Measurements from ENCODE around the gene PSG4. TPM values are rescaled to one million over a fixed set of nuclear protein-coding genes. Genes with fewer than 3 reads are reported as not detected.
"Not testable (repeated sequence)": the region's sequence is repeated elsewhere in the genome, so short reads cannot be mapped to it uniquely, and the experiment has no call there.

Gene PSG4
- total and polyA plus RNA-seq, 12 donors, result not detected

GRCh38 chr19:43162261-43162660 is 43.2 kb downstream of the PSG4 start:
- H3K27me3 ChIP-seq; H3K4me1 ChIP-seq; H3K36me3 ChIP-seq; H3K9me3 ChIP-seq; ATAC-seq; DNase-seq; H3K4me3 ChIP-seq; H3K27ac ChIP-seq; intact Hi-C loops (cut with DNase I): not testable (repeated sequence)
- 43 to 55% methylated on average over 2 of the region's 2 CpGs for WGBS, 2 donors

- Histone ChIP-seq H3K27me3 (no peaks in the 10 kb centered on the region), H3K36me3 (no peaks in the 10 kb centered on the region), H3K4me3 (no peak overlapping the region), H3K9me3 (peaks cover 0 to 8% (median 0%) of the 10 kb centered on the region in 11 donors), H3K4me1 (no peaks in the 10 kb centered on the region), H3K27ac (no peak overlapping the region)
- ATAC-seq (no peak), DNase-seq (no peak)
- no peak for TF ChIP-seq CTCF (IDR thresholded peaks at IDR 0.05)
- WGBS, 2 donors, result 51 to 58% methylated on average over 4 of the region's 4 CpGs
- intact Hi-C loops (cut with DNase I), result no loop called here
These were observed 53.2 kb downstream of the PSG4 start for GRCh38 chr19:43152214-43152613.

- H3K4me3 ChIP-seq; H3K4me1 ChIP-seq; DNase-seq; intact Hi-C loops (cut with DNase I); H3K9me3 ChIP-seq; H3K36me3 ChIP-seq; ATAC-seq; H3K27ac ChIP-seq; H3K27me3 ChIP-seq: not testable (repeated sequence)
- WGBS, 2 donors, result 66 to 73% methylated on average over 7 of the region's 7 CpGs
These were observed 55.6 kb downstream of the PSG4 start for GRCh38 chr19:43149788-43150187.

- DNase-seq (no peak), ATAC-seq (no peak)
- Histone ChIP-seq H3K4me1 (no peaks in the 10 kb centered on the region), H3K4me3 (no peak overlapping the region), H3K27ac (no peak overlapping the region), H3K9me3 (no peaks in the 10 kb centered on the region), H3K27me3 (no peaks in the 10 kb centered on the region), H3K36me3 (no peaks in the 10 kb centered on the region)
- TF ChIP-seq CTCF (IDR thresholded peaks at IDR 0.05), result no peak
- WGBS, 2 donors, result 64 to 67% methylated on average over 1 of the region's 1 CpG
- intact Hi-C loops (cut with DNase I), result no loop called here
These were observed 57.2 kb downstream of the PSG4 start for GRCh38 chr19:43148233-43148632.

Other genes with a start within 250 kb of the PSG4 start
- not detected for gene PSG11, start 179.2 kb downstream of the PSG4 start, total RNA-seq
- not detected for gene PSG11, start 179.2 kb downstream of the PSG4 start, polyA plus RNA-seq
- gene PSG2, start 122.9 kb downstream of the PSG4 start, total RNA-seq, result not detected
- not detected for gene PSG2, start 122.9 kb downstream of the PSG4 start, polyA plus RNA-seq
- gene PSG5, start 19.1 kb downstream of the PSG4 start, total RNA-seq, result not detected
- gene PSG5, start 19.1 kb downstream of the PSG4 start, polyA plus RNA-seq, result not detected
- gene PSG9, start 63.9 kb upstream of the PSG4 start, total RNA-seq, result not detected
- gene PSG9, start 63.9 kb upstream of the PSG4 start, polyA plus RNA-seq, result not detected
- gene CD177, start 148.0 kb upstream of the PSG4 start, total RNA-seq, result under 1 TPM in 4 of 10 donors, not detected in 6; 0.51 to 0.56 (median 0.55) TPM
- gene CD177, start 148.0 kb upstream of the PSG4 start, polyA plus RNA-seq, result under 1 TPM in 1 of 2 donors, not detected in 1; 0.07 TPM
- not detected for gene TEX101, start 209.3 kb upstream of the PSG4 start, total RNA-seq
- gene TEX101, start 209.3 kb upstream of the PSG4 start, polyA plus RNA-seq, result not detected

All from heart right ventricle (tissue), 16 donors.